MCF 10A (cell line): ENCODE measurements around the gene IL4R. TPM values are rescaled to one million over a fixed set of nuclear protein-coding genes. Genes with fewer than 3 reads are reported as not detected.

Source experiments
- BruUV-seq: library from RNA; stranded (reverse); fragments of 400-500 nt; replicated peaks from 2 replicates; lab custom pipeline; 2021; lab: Mats Ljungman, UMichigan
- CTCF ChIA-PET: fragments of 300-600 bp; sonication (Branson Sonifier 250); formaldehyde crosslinking; extraction: SDS; loops from one replicate; lab custom pipeline; 2021; ENCODE audit warnings: antibody characterized with exemption, inconsistent platforms; lab: Yijun Ruan, JAX
- POLR2A ChIA-PET: fragments of 300-600, 350-650 bp; sonication (Branson Sonifier 250); formaldehyde crosslinking; extraction: SDS; loops from one replicate; lab custom pipeline; 2020; ENCODE audit warnings: antibody characterized with exemption, inconsistent platforms; lab: Yijun Ruan, JAX
- DNase-seq: peaks from one replicate; pipeline ENCODE4 v3.0.0-alpha.2; 2018; ENCODE audit not compliant: unreplicated experiment
- H3K27ac Mint-ChIP-seq: one replicate; pipeline ENCODE4 v1.8.0; 2022; ENCODE audit warnings: mild to moderate bottlenecking, low read depth, mixed read lengths; ENCODE audit not compliant: unreplicated experiment
- H3K27me3 Mint-ChIP-seq: one replicate; pipeline ENCODE4 v1.8.0; 2022; ENCODE audit warnings: mixed read lengths; ENCODE audit not compliant: insufficient read depth, unreplicated experiment
- H3K36me3 Mint-ChIP-seq: one replicate; pipeline ENCODE4 v1.8.0; 2022; ENCODE audit warnings: mild to moderate bottlenecking, moderate library complexity, mixed read lengths; ENCODE audit not compliant: insufficient read depth, unreplicated experiment
- H3K4me1 Mint-ChIP-seq: one replicate; pipeline ENCODE4 v1.8.0; 2022; ENCODE audit warnings: mixed read lengths; ENCODE audit not compliant: insufficient read depth, unreplicated experiment
- H3K4me3 Mint-ChIP-seq: one replicate; pipeline ENCODE4 v1.8.0; 2022; ENCODE audit warnings: mild to moderate bottlenecking, moderate library complexity, mixed read lengths; ENCODE audit not compliant: unreplicated experiment
- H3K9me3 Mint-ChIP-seq: one replicate; pipeline ENCODE4 v1.8.0; 2022; ENCODE audit warnings: mixed read lengths; ENCODE audit not compliant: unreplicated experiment
- intact Hi-C: fragments of 100-400 bp; cut with micrococcal nuclease; formaldehyde crosslinking; loops from 2 replicates; pipeline ENCODE4 v1.14.1; 2022
- total RNA-seq: library from RNA; stranded (reverse); gene quantifications from 2 replicates; pipeline ENCODE4 v1.2.3, GENCODE V29; 2022
- TF ChIP-seq, protein P1 (sequence below): fragments of 200-600 bp; IDR thresholded peaks from one replicate; pipeline ENCODE4 v1.8.0; 2022; ENCODE audit warnings: antibody characterized with exemption, mild to moderate bottlenecking; ENCODE audit not compliant: unreplicated experiment

The IL4R gene
- total RNA-seq, 1 experiment from 2014 or later = 51.9 TPM

- TF ChIP-seq, protein P1, sequence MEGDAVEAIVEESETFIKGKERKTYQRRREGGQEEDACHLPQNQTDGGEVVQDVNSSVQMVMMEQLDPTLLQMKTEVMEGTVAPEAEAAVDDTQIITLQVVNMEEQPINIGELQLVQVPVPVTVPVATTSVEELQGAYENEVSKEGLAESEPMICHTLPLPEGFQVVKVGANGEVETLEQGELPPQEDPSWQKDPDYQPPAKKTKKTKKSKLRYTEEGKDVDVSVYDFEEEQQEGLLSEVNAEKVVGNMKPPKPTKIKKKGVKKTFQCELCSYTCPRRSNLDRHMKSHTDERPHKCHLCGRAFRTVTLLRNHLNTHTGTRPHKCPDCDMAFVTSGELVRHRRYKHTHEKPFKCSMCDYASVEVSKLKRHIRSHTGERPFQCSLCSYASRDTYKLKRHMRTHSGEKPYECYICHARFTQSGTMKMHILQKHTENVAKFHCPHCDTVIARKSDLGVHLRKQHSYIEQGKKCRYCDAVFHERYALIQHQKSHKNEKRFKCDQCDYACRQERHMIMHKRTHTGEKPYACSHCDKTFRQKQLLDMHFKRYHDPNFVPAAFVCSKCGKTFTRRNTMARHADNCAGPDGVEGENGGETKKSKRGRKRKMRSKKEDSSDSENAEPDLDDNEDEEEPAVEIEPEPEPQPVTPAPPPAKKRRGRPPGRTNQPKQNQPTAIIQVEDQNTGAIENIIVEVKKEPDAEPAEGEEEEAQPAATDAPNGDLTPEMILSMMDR = no peak
- no peak overlapping the region for H3K27ac Mint-ChIP-seq
- intact Hi-C loops = no loop called here
- no peaks in the 10 kb centered on the region for H3K27me3 Mint-ChIP-seq
- no peaks in the 10 kb centered on the region for H3K9me3 Mint-ChIP-seq
- no peak for DNase-seq
- no peak overlapping the region for H3K4me3 Mint-ChIP-seq
- no peaks in the 10 kb centered on the region for H3K4me1 Mint-ChIP-seq
- ChIA-PET POLR2A (interaction anchor here (0.5 kb wide), 1 partner anchor 54 kb away, joined by 4 read pairs; no protein-coding TSS in a partner anchor), CTCF (interaction anchor here (1.5 kb wide), 1 partner anchor 20 kb away, joined by 5 read pairs; no protein-coding TSS in a partner anchor)
- H3K36me3 Mint-ChIP-seq = peaks cover 72% of the 10 kb centered on the region
- no TSS peak for BruUV-seq
Observed at GRCh38 chr16:27345201-27345600, 31.4 kb downstream of the IL4R start.

DNA sequence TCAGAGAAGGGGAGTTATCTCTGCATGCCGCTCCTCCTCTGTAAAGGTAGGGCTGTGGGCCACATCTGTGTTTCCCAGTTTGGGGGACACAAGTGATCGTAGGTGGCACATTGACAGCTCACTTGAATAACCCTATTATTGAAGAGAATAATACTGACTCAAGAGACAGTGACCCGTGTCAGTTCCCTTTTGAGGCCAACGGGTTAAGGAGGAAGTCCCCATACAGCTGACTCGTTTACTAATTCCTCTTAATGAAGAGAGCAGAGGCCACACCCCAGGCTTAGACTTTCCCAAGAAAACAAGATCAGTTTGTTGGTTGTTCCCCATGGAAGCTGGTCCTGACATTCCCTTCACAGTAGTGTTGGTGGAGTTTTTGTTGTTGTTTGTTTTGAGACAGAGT is 33.0 kb downstream of the IL4R start:
- intact Hi-C loops = no loop called here
- Mint-ChIP-seq H3K27ac (no peak overlapping the region), H3K4me1 (no peaks in the 10 kb centered on the region), H3K9me3 (no peaks in the 10 kb centered on the region), H3K4me3 (no peak overlapping the region), H3K36me3 (peaks cover 74% of the 10 kb centered on the region), H3K27me3 (no peaks in the 10 kb centered on the region)
- TF ChIP-seq, protein P1 = no peak
- DNase-seq = no peak
- ChIA-PET POLR2A (interaction anchor here (0.6 kb wide), 1 partner anchor 19 kb away, joined by 3 read pairs; no protein-coding TSS in a partner anchor), CTCF (interaction anchor here (0.6 to 1.1 kb wide), 2 partner anchors 15 to 23 kb away, joined by 3 read pairs; no protein-coding TSS in a partner anchor)
- BruUV-seq = no TSS peak

- no peaks in the 10 kb centered on the region for H3K9me3 Mint-ChIP-seq
- TF ChIP-seq, protein P1 = no peak
- H3K4me1 Mint-ChIP-seq = no peaks in the 10 kb centered on the region
- ChIA-PET POLR2A (interaction anchor here (1.2 kb wide), 1 partner anchor 20 kb away, joined by 3 read pairs; no protein-coding TSS in a partner anchor), CTCF (interaction anchor here (1.2 kb wide), 1 partner anchor 20 kb away, joined by 4 read pairs; no protein-coding TSS in a partner anchor)
- no peaks in the 10 kb centered on the region for H3K27me3 Mint-ChIP-seq
- peaks cover 72% of the 10 kb centered on the region for H3K36me3 Mint-ChIP-seq
- BruUV-seq = no TSS peak
- H3K27ac Mint-ChIP-seq = no peak overlapping the region
- peak; percentile 61 for DNase-seq
- no peak overlapping the region for H3K4me3 Mint-ChIP-seq
- intact Hi-C loops = no loop called here
Observed at GRCh38 chr16:27347930-27348685, 34.3 kb downstream of the IL4R start.

DNA sequence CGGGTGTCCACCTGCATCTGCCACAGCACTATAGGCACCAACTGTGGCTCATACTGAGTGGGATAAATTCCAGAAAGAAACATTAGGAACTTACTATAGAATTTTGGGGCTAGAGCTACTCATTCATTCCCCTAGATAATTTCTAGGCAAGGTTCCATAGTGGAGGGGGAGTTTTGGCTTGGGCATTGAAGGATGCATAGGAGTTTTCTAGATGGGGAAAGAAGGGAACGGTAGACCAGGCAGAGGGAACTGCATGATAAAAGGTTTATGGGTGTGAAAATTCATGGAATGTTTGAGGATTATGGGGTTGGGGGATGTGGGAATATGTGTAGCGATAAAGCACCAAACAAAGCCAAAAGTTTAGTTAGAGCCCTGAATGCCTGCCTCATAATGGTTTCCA is 35.5 kb downstream of the IL4R start:
- no peak for DNase-seq
- H3K4me3 Mint-ChIP-seq = no peak overlapping the region
- no peak overlapping the region for H3K27ac Mint-ChIP-seq
- peaks cover 68% of the 10 kb centered on the region for H3K36me3 Mint-ChIP-seq
- no peaks in the 10 kb centered on the region for H3K27me3 Mint-ChIP-seq
- TF ChIP-seq, protein P1 = no peak
- no TSS peak for BruUV-seq
- intact Hi-C loops = no loop called here
- no peaks in the 10 kb centered on the region for H3K4me1 Mint-ChIP-seq
- H3K9me3 Mint-ChIP-seq = no peaks in the 10 kb centered on the region
- POLR2A ChIA-PET = no interaction called here
- CTCF ChIA-PET = interaction anchor here (0.8 to 2.3 kb wide), 2 partner anchors 113 to 114 kb away, joined by 4 to 10 read pairs; no protein-coding TSS in a partner anchor
